ENCODE data around the gene LMOD1. TPM values are rescaled to one million over a fixed set of nuclear protein-coding genes. Genes with fewer than 3 reads are reported as not detected.

The LMOD1 gene
- total and polyA plus RNA-seq, 2 donors from 2014 or later: 9.5 to 33.3 TPM

- FAIRE-seq (no peak), DNase-seq (no peak)
- Histone ChIP-seq H3K36me3 (ENCODE audit: control insufficient read depth in 2 of 3, insufficient read depth in 3 of 3, low read length in 3 of 3) (no peaks in the 10 kb centered on the region), H3K4me3 (ENCODE audit: low read length in 3 of 3) (no peak overlapping the region), H3K4me1 (ENCODE audit: control insufficient read depth in 2 of 3, insufficient read depth in 2 of 3, low read depth in 1 of 3, low read length in 3 of 3) (no peaks in the 10 kb centered on the region), H3K9ac (ENCODE audit: low read length in 3 of 3) (no peak overlapping the region), H3K27ac (ENCODE audit: low read depth in 2 of 2, low read length in 2 of 2) (no peak overlapping the region), H3K9me3 (ENCODE audit: control insufficient read depth in 2 of 3, insufficient read depth in 1 of 3, low read length in 3 of 3) (no peaks in the 10 kb centered on the region), H3K27me3 (ENCODE audit: control insufficient read depth, insufficient read depth, low read length) (no peaks in the 10 kb centered on the region)
- TF ChIP-seq CTCF (IDR thresholded peaks at IDR 0.05; ENCODE audit: borderline replicate concordance, extremely low read depth, insufficient read depth): no peak
- intact Hi-C loops (cut with DNase I): no loop called here
Measured at GRCh38 chr1:201925981-201926645, 20.2 kb downstream of the LMOD1 start.

GRCh38 chr1:201925301-201925567, 21.1 kb downstream of the LMOD1 start:
- FAIRE-seq: no peak
- no peak overlapping the region for H3K27ac ChIP-seq (ENCODE audit: low read depth in 2 of 2, low read length in 2 of 2)
- H3K9ac ChIP-seq (ENCODE audit: low read length in 3 of 3): no peak overlapping the region
- TF ChIP-seq CTCF (IDR thresholded peaks at IDR 0.05; ENCODE audit: borderline replicate concordance, extremely low read depth, insufficient read depth): no peak
- no peaks in the 10 kb centered on the region for H3K27me3 ChIP-seq (ENCODE audit: control insufficient read depth, insufficient read depth, low read length)
- no peaks in the 10 kb centered on the region for H3K9me3 ChIP-seq (ENCODE audit: control insufficient read depth in 2 of 3, insufficient read depth in 1 of 3, low read length in 3 of 3)
- intact Hi-C loops (cut with DNase I): no loop called here
- H3K4me3 ChIP-seq (ENCODE audit: low read length in 3 of 3): no peak overlapping the region
- H3K4me1 ChIP-seq (ENCODE audit: control insufficient read depth in 2 of 3, insufficient read depth in 2 of 3, low read depth in 1 of 3, low read length in 3 of 3): no peaks in the 10 kb centered on the region
- no peaks in the 10 kb centered on the region for H3K36me3 ChIP-seq (ENCODE audit: control insufficient read depth in 2 of 3, insufficient read depth in 3 of 3, low read length in 3 of 3)
- DNase-seq: peak in 2 of 5 donors; percentile 70 to 72

GRCh38 chr1:201921952-201922558, 24.3 kb downstream of the LMOD1 start:
- Histone ChIP-seq H3K36me3 (ENCODE audit: control insufficient read depth in 2 of 3, insufficient read depth in 3 of 3, low read length in 3 of 3) (no peaks in the 10 kb centered on the region), H3K27me3 (ENCODE audit: control insufficient read depth, insufficient read depth, low read length) (no peaks in the 10 kb centered on the region), H3K4me1 (ENCODE audit: control insufficient read depth in 2 of 3, insufficient read depth in 2 of 3, low read depth in 1 of 3, low read length in 3 of 3) (peaks cover 0 to 5% (median 3%) of the 10 kb centered on the region in 3 donors), H3K27ac (ENCODE audit: low read depth in 2 of 2, low read length in 2 of 2) (no peak overlapping the region), H3K4me3 (ENCODE audit: low read length in 3 of 3) (no peak overlapping the region), H3K9me3 (ENCODE audit: control insufficient read depth in 2 of 3, insufficient read depth in 1 of 3, low read length in 3 of 3) (no peaks in the 10 kb centered on the region), H3K9ac (ENCODE audit: low read length in 3 of 3) (no peak overlapping the region)
- FAIRE-seq: no peak
- intact Hi-C loops (cut with DNase I): no loop called here
- TF ChIP-seq CTCF (IDR thresholded peaks at IDR 0.05; ENCODE audit: borderline replicate concordance, extremely low read depth, insufficient read depth): no peak
- no peak for DNase-seq
